Endothelial cell of umbilical vein (primary cell): ENCODE measurements around the gene MRPL54. TPM values are rescaled to one million over a fixed set of nuclear protein-coding genes. Genes with fewer than 3 reads are reported as not detected.

ENCODE experiments used
- BruUV-seq: library from RNA; stranded (reverse); fragments of 400-500 nt; replicated peaks from 2 replicates; lab custom pipeline; 2021; lab: Mats Ljungman, UMichigan
- CTCF ChIA-PET: fragments of 300-600, 350-600 bp; sonication (Branson Sonifier 250); formaldehyde crosslinking; loops from one replicate; lab custom pipeline; 2021; ENCODE audit warnings: antibody characterized with exemption, inconsistent platforms; lab: Charles Lee
- POLR2A ChIA-PET: fragments of 300-600, 350-600 bp; sonication (Branson Sonifier 250); formaldehyde crosslinking; loops from one replicate; lab custom pipeline; 2021; ENCODE audit warnings: antibody characterized with exemption, inconsistent platforms; lab: Charles Lee
- DNase-seq: peaks from one replicate; pipeline ENCODE4 v3.0.0-alpha.2; 2011; ENCODE audit warnings: low read depth, low spot score
- FAIRE-seq: peaks from 2 replicates; lab custom pipeline; 2011; peaks lifted over from hg19 to GRCh38; lab: Jason Lieb, UNC
- H2AFZ ChIP-seq: 2 replicates; pipeline ENCODE4 v1.6.0; 2012; ENCODE audit warnings: low read depth, low read length, control low read depth, inconsistent platforms
- H3K27ac ChIP-seq: 2 replicates; pipeline ENCODE4 v1.5.1; 2011; ENCODE audit warnings: low read depth, mild to moderate bottlenecking, control low read depth, low read length, moderate library complexity; ENCODE audit not compliant: insufficient read depth
- H3K27me3 ChIP-seq, 2 experiments: 2 replicates each; pipeline versions ENCODE4 v1.6.0 to v1.6.1; 2011; ENCODE audit warnings: low read length in 2 of 2, mixed read lengths in 1 of 2; ENCODE audit not compliant: control insufficient read depth in 2 of 2, insufficient read depth in 2 of 2
- H3K36me3 ChIP-seq, 2 experiments: 2 replicates in 1 of 2; 3 replicates in 1 of 2; pipeline ENCODE4 v1.5.1; 2011; ENCODE audit warnings: low read length in 2 of 2, mild to moderate bottlenecking in 1 of 2, moderate library complexity in 1 of 2; ENCODE audit not compliant: control insufficient read depth in 2 of 2, insufficient read depth in 2 of 2; ENCODE audit errors: extremely low read depth in 1 of 2
- H3K4me1 ChIP-seq: 3 replicates; pipeline ENCODE4 v1.5.1; 2011; ENCODE audit warnings: mild to moderate bottlenecking, low read length; ENCODE audit not compliant: control insufficient read depth, insufficient read depth; ENCODE audit errors: extremely low read depth
- H3K4me2 ChIP-seq: 2 replicates; pipeline ENCODE4 v1.6.1; 2011; ENCODE audit warnings: low read length, control low read depth, mixed read lengths; ENCODE audit not compliant: insufficient read depth
- H3K4me3 ChIP-seq, 3 experiments: fragments of 200-600 bp in 1 of 3; sonication (generic), shearing (Covaris generic) in 1 of 3; replicated peaks in 1 of 3; 2 replicates each; pipeline ENCODE4 v1.5.1; 2011 to 2016; ENCODE audit warnings: control low read depth in 3 of 3, low read length in 3 of 3, mild to moderate bottlenecking in 2 of 3, inconsistent platforms in 1 of 3, low read depth in 1 of 3, moderate library complexity in 1 of 3; ENCODE audit not compliant: insufficient read depth in 1 of 3
- H3K79me2 ChIP-seq: 2 replicates; pipeline ENCODE4 v1.6.0; 2012; ENCODE audit warnings: low read length, inconsistent platforms; ENCODE audit not compliant: control insufficient read depth, insufficient read depth
- H3K9ac ChIP-seq: replicated peaks from 2 replicates; pipeline ENCODE3; 2011; ENCODE audit warnings: low read length, control low read depth; ENCODE audit not compliant: insufficient read depth; ENCODE audit errors: extremely low read depth
- H3K9me1 ChIP-seq: replicated peaks from 3 replicates; pipeline ENCODE4 v1.6.0; 2011; ENCODE audit warnings: mild to moderate bottlenecking, low read length; ENCODE audit not compliant: control insufficient read depth, insufficient read depth; ENCODE audit errors: extremely low read depth
- H3K9me3 ChIP-seq: replicated peaks from 2 replicates; pipeline ENCODE4 v1.5.1; 2012; ENCODE audit warnings: low read length, inconsistent platforms; ENCODE audit not compliant: control insufficient read depth, insufficient read depth
- H4K20me1 ChIP-seq: replicated peaks from 2 replicates; pipeline ENCODE3; 2011; ENCODE audit warnings: mild to moderate bottlenecking, low read length; ENCODE audit not compliant: control insufficient read depth, insufficient read depth; ENCODE audit errors: extremely low read depth
- CTCF ChIP-seq, 2 donors: IDR thresholded peaks; 1 replicate in 1 of 2; 2 replicates in 1 of 2; pipeline ENCODE4 v1.5.1; 2011; ENCODE audit warnings: low read length in 2 of 2, mild to moderate bottlenecking in 2 of 2, moderate library complexity in 2 of 2, control low read depth in 1 of 2, inconsistent platforms in 1 of 2, low read depth in 1 of 2; ENCODE audit not compliant: insufficient read depth in 1 of 2; ENCODE audit errors: extremely low read depth in 1 of 2
- EZH2 ChIP-seq: IDR thresholded peaks from 2 replicates; pipeline ENCODE4 v1.6.1; 2012; ENCODE audit warnings: borderline replicate concordance, low read depth, mild to moderate bottlenecking, moderate library complexity, low read length, inconsistent platforms; ENCODE audit not compliant: severe bottlenecking
- FOS ChIP-seq: IDR thresholded peaks from 2 replicates; pipeline ENCODE4 v1.6.1; 2011; ENCODE audit warnings: mild to moderate bottlenecking, low read length, moderate library complexity, borderline replicate concordance; ENCODE audit not compliant: insufficient read depth
- GATA2 ChIP-seq: IDR thresholded peaks from 2 replicates; pipeline ENCODE4 v1.7.0; 2011; ENCODE audit warnings: low read depth, mild to moderate bottlenecking, moderate library complexity, mixed read lengths, low read length; ENCODE audit not compliant: insufficient read length, insufficient read depth
- JUN ChIP-seq: IDR thresholded peaks from 2 replicates; pipeline ENCODE4 v1.6.1; 2011; ENCODE audit warnings: borderline replicate concordance, low read depth; ENCODE audit not compliant: insufficient read length, insufficient read depth
- MAX ChIP-seq: IDR thresholded peaks from 2 replicates; pipeline ENCODE4 v1.6.1; 2011; ENCODE audit not compliant: insufficient read depth, insufficient read length
- MYC ChIP-seq: IDR thresholded peaks from one replicate; pipeline ENCODE4 v1.6.1; 2011; ENCODE audit warnings: mild to moderate bottlenecking, low read depth, low read length
- POLR2A ChIP-seq: IDR thresholded peaks from 2 replicates; pipeline ENCODE4 v1.6.1; 2012; ENCODE audit warnings: low read depth, mild to moderate bottlenecking, control low read depth, low read length
- POLR2AphosphoS5 ChIP-seq: IDR thresholded peaks from 2 replicates; pipeline ENCODE4 v1.6.1; 2012; ENCODE audit warnings: low read depth, mild to moderate bottlenecking, control low read depth, low read length, moderate library complexity; ENCODE audit not compliant: insufficient read depth
- dilution Hi-C: fragments of 300-500 bp; cut with MboI; formaldehyde crosslinking; loops from one replicate; pipeline ENCODE4 v1.15.0; 2019; ENCODE audit warnings: low sequenced_read_pairs; ENCODE audit not compliant: extremely low pct_ligation_motif_present
- intact Hi-C: fragments of 100-400 bp; cut with micrococcal nuclease; formaldehyde crosslinking; loops from one replicate; pipeline ENCODE4 v1.10.0; 2022
- polyA plus RNA-seq, 4 experiments: library from polyadenylated mRNA; depleted of rRNA in 3 of 4; stranded (reverse) in 3 of 4; unstranded in 1 of 4; fragments of >200 nt; gene quantifications; 2 replicates each; pipeline versions ENCODE4 v1.2.1 to v1.2.3, GENCODE V29; 2011 to 2012; ENCODE audit warnings: missing spikeins in 1 of 4
- total RNA-seq: library from RNA; stranded (reverse); gene quantifications from 2 replicates; pipeline ENCODE4 v1.2.3, GENCODE V29; 2021

MRPL54 gene
- total and polyA plus RNA-seq, 2 donors (not counting 3 experiments of a cell fraction or from before 2014, with no cell fraction given) = 76.3 to 93.1 TPM

- H3K4me1 ChIP-seq = no peaks in the 10 kb centered on the region
- H3K4me3 ChIP-seq = no peak overlapping the region
- no peaks in the 10 kb centered on the region for H3K9me1 ChIP-seq
- H4K20me1 ChIP-seq = no peaks in the 10 kb centered on the region
- TF ChIP-seq MAX (no peak), CTCF (IDR thresholded peaks at IDR 0.05; ENCODE audit: extremely low read depth in 1 of 2, insufficient read depth in 1 of 2, low read depth in 1 of 2, low read length in 2 of 2) (no peak), POLR2AphosphoS5 (no peak), POLR2A (no peak), JUN (no peak), GATA2 (no peak), FOS (no peak), EZH2 (no peak), MYC (no peak)
- DNase-seq = no peak
- ChIA-PET POLR2A (no interaction called here), CTCF (interaction anchor here (0.7 to 1.1 kb wide), 2 partner anchors 11 to 76 kb away, joined by 4 read pairs; no protein-coding TSS in a partner anchor)
- peaks cover 0 to 11% of the 10 kb centered on the region in 2 experiments for H3K36me3 ChIP-seq
- no TSS peak for BruUV-seq
- no peak for FAIRE-seq
- H3K4me2 ChIP-seq = no peak overlapping the region
- H2AFZ ChIP-seq = no peak overlapping the region
- intact Hi-C loops = no loop called here
- no peaks in the 10 kb centered on the region for H3K27me3 ChIP-seq
- no peak overlapping the region for H3K9ac ChIP-seq
- no peak overlapping the region for H3K27ac ChIP-seq
- no peaks in the 10 kb centered on the region for H3K9me3 ChIP-seq
- H3K79me2 ChIP-seq = no peaks in the 10 kb centered on the region
- dilution Hi-C loops = no loop called here
These were observed 16.0 kb upstream of the MRPL54 start for GRCh38 chr19:3746371-3747056.
